Effector CD4-positive, alpha-beta T cell (primary cell): Measurements from ENCODE around the gene FNDC3B.

Source experiments
- DNase-seq: peaks from one replicate; pipeline ENCODE4 v3.0.0-alpha.2; 2020

The FNDC3B gene

DNA sequence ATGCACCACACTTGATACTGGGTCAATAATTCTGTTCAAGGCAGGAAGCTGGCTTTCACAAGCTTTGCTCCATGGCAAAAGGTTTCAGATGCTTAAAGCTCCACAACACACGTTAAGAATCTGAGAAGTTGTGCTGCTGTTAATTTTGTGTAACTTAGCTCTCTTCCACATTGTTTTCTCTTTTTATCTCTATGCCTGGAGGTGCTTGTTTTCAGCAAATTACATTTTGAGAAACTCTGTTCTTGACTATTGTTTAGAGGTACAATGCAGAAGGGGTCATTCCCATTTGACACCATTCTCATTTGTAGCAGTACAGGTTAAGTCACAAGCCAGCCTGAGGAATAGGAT, 156.0 kb downstream of the FNDC3B start:
- no peak for DNase-seq

DNA sequence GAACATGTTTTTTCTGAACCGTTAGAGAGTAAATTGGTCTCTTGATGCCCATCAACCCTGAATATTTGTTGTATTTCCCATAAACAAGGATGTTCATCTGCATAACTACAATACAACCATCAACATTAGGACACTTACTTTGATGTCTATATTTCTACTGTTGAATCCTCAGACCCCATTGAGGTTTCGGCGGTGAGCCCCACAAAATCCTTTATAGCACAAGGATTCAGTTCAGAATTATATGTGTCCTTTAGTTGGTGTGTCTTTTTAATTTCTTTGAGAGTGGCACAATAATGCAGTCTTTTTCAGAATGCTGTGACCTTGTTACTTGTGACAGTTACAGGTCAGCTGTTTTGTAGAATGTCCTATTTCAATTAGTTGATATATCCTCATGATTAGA, 158.0 kb downstream of the FNDC3B start:
- DNase-seq, result no peak

DNA sequence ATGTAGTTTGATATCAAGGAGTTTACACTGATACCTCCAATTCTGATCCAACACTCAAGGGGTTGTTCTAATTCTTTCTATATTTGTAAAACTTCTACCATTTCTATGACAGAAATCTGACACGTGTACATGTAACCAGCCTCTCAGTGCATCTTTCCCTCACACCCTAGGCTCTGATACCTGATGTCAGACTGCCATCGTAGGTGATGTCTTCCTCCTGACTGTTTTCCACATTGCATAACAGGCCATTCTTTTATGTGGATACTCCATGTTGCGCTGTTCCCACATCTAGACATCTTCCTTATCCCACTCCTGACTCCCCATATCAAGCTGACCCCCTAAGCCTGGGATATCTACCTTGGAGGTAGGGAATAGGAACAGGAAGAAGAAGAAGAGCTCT, 159.1 kb downstream of the FNDC3B start:
- DNase-seq, result no peak

DNA sequence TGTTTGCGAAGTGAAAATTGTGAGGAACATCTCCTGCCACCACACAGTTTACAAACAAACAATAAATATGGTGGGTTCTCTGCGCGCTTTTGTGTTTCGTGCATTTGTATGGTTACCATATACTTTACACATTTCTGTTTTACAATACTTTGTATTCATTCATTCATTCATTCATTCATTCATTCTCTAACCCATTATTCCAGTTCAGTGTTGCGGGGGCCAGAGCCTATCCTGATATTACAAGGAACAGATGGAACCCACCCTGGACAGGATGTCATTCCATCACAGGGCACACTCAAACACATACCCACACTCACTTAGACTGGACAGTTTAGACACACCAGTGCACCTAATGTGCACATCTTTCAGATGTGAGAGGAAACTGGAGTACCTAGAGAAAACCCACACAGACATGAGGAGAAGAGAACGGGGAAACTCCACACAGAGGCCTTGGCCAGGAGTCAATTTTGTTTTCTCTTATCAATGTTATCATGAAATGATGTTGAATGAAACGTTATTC, 160.5 kb downstream of the FNDC3B start:
- no peak for DNase-seq

DNA sequence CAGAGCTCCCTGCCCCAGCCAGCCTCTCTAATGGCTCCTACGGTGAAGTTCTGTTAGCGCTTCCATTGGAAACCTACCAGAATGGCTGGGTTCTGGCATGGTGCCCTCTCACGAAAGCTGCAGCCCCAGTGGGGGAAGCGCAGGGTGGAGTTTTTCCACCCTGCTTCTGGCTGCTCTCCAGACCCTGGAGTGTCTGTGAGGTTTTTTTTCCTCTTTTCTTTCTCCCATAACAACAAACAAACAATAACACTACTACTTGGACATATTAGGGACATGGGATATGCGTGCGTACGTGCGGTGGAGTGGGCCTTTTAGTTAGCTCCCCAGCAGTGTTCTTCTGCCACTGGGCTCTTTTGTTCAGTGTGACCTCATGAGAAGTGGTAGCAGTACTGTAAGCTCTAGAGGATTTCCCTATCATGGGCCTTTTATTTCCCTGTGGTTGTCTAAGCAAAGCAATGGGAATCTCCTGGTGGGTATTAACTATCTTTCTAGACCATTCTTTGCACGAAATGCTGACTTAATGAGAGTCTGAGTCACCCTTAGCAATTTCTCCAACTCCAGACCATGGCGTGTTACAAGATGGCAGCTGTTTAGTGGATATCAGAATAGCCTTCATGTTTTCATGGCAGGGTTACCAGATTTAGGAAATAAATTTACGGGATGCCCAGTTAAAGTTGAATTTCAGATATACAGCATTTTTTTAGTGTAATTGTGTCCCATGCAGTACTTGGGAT, 161.9 kb downstream of the FNDC3B start:
- no peak for DNase-seq

DNA sequence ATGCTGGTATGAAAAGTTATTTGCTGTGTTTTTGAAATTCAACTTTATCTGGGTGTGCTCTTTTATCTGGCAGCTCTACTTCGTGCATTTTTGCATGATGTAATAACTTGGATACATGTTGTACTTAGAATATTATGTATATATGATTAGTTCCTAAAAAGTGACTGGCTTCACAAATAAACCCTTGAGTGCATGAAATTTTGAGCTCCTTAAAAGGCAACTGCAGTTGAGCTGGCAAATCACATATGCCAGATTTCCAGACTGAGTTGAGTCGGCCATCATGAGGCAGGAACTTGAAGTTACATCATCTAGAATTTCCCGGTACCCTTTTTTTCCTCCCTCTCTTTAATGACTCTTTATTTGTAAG, 162.5 kb downstream of the FNDC3B start:
- DNase-seq, result no peak

DNA sequence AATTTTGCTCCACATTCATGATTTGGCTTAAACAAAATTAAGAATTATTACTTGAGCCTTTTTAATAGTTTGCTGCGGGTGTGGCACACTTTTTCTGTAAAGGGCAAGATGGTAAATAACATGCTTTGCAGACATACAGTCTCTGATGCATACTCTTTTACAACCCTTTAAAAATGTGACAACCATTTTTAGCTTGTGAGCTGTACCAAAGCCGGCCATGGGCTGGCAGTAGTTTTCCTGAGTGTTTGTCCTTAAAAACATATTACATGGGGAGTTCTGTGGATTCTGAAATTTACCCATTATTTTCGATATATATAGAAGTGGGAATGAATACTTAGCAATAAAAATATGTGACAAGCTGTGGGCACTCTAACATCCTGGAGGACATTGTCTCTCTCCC, 163.4 kb downstream of the FNDC3B start:
- no peak for DNase-seq

DNA sequence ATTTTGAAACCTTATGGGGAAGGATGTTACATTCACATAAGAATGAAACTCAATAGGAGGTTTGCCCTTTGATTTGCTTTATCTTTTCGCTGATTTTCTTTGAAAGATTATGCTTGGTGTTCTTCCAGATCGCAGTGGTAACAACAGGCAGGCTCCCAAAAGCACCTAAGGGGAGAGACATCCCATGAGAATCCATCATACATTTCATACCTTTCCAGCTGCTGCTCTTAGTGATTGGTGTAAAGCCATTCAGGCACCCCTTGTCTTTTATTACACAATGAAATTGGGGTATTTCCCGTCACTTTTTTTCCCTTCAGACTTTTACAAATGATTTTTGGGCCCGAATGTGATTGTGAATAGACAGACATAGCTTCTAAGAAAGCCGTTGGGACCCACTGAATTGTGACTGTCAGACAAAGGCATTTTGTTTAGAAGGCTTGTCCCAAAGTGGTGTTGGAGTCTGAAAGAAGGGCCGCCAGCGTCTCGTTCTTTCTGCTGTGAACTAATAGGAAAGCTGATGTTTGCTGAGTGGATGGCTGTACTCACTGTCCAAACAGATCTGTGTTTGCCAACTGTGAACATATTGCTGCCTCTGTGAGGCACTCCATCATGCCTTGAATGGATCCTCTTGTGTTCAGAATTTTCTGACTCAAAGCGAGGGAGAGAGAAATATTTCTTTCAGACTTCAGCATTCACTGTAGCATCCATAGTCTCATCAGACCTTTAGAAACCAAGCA, 164.3 kb downstream of the FNDC3B start:
- DNase-seq, result no peak

DNA sequence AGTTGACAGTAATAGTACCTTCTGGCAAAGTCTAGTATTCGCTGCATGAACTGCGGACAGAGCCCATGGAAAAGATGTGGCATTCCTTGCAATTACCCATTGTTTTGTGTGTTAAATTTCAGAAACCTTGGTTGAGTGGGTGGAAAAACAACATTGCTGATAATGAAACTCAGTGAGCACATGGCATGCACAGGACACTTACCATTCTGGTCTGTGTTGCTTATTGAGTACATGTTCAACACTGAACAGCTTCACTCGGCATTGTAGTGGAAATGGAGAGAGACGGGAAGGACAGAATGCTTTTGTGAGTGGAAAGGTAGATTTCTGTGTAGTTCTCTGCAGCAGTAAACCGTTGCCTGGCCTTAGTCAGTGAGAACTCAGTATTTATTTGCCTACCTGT, 165.3 kb downstream of the FNDC3B start:
- no peak for DNase-seq

DNA sequence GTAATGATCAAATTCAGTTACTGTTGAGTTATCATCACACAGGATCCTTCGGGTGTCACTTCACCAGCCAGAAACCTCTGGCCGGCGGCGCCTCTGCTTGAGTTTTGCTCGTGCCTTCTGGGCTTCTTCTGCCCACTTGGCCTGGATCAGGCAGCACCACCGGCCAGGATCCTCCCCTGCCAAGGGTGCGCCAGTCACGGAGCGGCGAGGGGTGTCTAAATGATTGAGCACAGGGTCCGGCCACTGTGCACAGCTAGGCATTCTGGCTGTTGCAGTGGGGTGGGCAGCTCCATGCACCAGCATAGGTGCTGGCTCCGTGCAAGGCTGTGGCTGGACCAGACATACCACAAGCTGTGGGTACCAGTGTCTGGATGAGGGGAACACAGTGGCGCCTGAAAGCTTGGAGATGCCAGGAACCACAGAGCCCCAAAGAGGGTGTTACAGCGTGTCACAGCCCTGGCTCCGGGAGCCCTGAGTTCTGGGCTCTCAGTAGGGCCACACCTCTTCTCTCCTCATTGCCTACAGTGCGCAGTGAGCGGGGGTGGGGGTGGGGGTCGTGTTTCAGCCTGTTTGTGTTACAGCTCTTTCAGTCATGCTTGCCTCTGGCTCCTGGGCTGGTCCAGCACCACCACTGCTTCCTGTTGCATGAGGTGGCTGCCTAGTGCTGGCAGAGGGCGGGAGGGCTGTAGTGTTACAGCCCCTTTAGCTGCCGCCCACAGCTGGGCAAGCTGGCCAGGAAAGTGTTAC, 169.4 kb downstream of the FNDC3B start:
- no peak for DNase-seq

DNA sequence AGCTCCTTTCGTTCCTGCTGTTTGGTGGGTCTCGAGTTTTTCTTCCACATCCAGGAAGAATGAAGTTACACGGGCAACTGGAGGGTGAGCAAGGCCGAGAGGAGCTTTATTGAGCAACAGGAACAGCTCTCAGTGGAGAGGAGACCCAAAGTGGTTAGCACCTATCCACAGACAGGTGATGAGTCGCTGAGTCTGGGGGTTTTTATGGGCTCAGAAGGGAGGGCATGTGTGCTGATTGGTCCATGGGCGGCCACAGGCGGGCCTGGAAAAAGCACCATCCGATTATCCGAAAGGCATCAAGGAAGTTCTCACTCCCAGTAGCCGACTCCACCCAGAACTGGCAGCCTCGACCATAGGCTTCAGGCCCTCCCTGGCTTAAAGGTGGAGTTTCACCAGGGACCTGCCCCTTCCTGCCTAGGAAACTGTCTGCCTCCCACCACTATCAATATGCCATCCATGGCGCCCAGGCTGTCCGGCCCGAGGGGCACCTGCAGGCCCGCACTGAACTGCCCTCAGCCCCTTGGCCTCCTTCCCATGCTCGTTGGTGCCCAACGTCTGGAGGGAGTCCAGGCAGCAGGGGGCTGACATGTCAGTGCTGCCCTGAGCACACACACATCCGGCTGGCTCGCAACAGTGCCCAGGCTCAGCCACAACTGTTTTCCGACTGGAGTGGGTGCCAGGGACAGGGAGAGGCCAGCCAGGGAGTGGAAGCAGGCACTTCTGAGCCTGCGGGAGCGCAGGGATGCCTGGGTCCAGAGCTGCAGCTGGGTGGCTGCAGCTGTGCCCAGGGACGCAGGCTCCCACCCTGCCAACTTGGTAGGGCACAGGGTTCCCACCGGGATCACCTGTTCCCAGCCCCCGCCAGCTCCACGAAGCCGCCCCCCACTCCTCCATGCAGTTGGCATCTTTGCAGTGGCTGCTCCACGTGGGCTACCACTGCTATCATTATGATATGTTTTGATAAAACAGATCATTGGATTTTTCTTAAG, 170.2 kb downstream of the FNDC3B start:
- DNase-seq, result no peak

DNA sequence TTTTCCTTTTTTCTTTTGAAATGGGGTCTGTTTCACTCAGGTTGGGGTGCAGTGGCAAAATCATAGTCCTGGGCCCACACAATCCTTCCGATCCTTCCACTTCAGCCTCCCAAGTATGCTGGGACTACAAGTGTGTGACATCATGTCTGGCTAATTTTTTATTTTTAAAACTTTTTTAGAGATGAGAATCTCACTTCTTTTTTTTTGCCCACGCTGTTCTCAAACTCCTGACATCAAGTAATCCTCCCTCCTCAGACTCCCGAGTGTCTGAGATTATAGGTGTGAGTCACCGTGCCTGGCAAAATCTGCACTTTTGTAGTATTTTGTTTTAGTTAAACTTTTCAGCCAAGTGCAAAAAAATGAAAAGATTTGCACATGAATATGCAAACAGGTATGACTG, 171.0 kb downstream of the FNDC3B start:
- DNase-seq, result no peak

DNA sequence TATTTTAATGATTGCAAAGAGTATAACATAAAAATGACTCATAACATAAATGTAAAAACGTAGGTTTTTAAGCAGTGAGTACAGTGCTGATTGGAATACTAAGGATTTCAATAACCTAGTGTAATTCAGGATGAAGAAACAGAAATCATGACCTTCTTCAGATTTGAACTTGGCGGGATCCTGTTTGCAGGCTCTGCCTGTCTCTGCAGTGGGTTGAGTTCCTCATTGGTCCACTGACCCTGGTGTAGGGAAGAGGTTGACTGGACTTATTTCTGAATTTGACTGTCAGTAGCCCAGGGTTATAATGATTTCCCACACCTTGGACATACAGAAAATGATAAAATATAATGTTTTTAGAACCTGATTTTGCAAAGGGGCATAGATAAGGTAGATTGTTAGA, 171.7 kb downstream of the FNDC3B start:
- DNase-seq, result no peak

DNA sequence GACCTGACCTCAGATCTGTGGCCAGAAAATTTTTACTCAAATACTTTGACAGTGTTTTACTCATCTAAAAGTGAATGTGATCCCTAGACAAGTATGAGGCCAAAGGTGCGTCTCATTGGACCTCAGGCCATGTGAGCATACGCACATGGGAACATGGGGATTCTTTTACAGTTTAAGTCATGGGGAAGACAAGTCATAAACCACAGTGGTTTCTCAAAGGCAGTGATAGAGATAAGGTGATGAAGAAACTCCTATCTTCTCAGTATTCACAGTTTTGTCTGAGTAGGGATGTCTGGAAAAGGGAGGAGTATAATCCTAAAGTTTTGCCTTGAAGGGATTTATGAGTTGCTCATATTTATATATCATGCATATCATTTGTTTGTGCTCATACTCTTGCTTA, 173.8 kb downstream of the FNDC3B start:
- DNase-seq, result no peak

DNA sequence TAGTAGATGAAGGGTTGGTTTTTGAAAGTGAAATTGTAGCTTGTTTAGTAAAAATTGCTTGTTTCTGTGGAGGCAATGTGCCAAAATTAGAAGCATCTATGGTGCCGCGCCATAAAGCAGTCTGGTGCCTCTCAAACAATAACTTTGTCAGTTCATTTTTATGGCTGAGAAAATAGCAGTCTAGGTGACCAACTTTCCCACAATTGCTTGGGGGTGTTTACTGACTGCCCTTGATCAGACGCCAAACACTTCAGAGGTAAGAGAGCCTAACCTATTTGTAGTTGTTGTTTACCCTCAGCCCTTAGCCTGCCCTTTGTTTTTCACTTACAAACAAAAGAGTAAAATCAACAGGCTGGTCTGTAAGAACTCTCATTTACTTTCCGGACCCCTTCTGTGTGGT, 174.5 kb downstream of the FNDC3B start:
- no peak for DNase-seq

DNA sequence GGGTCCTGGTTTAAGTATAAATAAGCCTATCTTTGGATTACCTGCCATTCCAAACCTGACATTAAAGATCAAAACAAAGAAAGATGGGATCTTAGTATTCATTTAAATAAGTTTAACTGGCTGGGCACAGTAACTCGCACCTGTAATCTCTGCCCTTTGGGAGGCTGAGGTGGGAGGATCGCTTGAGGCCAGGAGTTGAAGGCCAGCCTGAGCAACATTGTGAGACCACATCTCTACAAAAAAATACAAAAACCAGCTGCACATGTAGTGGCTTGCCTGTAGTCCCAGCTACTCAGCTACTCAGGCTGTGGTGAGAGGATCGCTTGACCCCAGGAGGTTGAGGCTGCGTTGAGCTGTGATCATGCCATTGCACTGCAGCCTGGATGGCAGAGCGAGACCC, 176.9 kb downstream of the FNDC3B start:
- DNase-seq, result no peak

DNA sequence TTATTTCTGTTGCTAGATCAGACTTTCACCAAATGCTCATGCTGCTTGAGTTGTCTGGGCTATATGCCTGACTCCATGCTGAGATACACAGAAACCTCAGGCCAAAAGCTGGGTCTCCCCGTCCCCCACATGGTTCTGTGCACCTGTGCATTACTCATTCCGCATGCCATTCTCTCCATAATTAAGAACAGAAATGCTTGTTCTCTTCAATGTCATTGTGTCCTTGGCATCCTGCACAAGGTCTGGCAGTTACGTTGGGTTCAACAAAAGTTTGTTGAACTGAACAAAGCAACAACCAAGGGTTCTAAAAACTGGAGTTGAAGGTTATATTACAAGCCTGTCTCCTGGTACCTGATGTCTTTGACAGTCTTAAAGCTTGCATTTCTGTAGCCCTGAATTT, 177.5 kb downstream of the FNDC3B start:
- DNase-seq, result no peak

DNA sequence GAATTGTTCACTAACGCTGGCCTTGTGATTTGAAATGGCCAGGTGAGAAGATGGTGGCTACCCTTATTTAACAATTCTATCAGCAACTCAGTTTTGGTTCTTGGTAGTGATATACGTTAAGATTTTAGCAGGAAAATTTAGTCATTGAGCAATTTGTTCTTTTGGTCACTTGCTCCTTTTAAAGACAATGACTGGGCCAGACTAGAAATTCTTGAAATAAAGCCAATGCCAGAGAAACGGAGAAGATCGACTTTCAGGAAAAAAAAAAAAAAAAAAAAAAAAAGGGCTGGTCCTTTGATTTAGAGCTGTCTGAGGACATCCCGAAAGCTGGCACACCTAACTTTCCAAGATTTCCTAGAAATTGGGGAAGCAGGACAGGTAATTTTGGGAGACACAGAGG, 178.5 kb downstream of the FNDC3B start:
- DNase-seq, result no peak

DNA sequence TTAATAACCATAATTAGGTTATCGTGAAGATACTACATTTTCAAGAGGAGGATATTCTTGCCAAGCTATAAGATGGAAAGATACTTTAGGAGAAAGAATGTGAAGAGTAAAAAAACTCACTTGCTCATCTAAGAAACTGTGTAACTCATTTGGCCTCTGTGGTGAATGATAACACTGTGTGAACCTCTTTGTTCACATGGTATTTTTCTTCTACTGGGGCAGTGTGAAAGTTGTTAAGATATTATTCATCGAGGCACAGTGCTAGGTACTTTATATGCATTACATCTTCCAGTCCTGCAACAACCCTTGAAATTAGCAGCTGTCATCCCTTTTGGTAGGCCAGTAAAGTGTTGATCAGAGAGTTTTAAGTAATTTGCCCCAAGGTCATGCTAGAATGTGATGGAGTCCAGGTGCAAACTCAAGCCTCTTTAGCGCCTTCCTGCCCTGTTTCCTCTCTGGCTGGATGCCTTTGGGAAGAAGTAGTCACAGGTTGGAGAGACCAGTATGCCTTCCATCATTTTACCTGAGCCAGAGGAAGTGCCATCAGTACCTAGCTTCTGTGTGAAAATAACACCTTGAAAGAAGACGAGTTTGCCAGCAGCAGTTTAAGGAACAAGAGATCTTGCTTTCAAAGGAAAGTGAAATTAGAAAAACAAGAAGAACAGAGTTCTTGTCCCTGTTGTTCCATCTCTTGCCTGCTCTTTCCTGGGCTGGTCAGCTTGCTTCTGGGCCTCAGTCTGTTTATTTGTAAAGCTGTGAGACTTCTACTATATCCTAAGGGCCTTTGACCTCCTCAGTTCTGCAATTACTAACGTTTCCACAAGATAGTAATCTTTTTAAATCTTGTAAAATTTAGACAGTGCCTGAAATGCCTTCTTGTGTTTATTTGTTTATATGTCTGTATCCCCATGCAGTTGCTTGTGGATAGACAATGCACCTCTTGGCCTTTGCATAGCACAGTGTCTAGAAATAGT, 179.3 kb downstream of the FNDC3B start:
- DNase-seq, result no peak

DNA sequence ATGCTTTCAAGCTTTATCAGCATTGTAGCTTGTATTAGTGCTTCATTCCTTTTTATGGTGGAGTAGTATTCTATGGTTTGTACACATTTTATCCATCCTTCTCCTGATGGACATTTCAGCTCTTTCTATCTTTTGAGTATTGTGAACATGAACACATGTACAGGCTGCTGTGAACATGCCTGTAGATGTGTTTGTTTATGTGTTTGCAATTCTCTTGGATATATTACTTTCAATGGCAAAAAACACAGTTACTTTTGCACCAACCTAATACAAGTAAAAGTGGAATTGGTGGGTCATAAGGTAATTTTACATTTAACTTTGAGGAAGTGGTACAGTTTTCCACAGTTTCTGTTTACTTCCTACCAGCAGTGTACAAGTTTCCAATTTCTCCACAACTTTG, 180.4 kb downstream of the FNDC3B start:
- DNase-seq, result no peak

DNA sequence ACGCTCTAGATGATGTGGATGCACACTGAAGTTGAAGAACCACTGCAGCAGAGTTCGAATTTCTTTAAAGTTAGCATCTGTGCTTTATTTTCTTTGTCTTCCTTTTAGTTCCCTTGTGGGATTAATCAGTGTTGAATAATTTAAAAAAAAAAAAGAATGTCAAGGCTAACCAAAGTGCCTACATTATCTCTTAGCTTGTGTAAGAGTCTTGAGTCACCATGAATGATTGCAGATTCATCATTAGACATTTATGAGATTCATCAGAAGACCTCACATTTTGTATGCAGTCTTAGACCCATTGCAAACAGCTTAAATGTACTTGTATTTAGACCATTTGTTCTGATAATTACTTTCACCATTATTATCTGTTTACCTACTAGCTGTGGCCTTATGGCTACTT, 182.2 kb downstream of the FNDC3B start:
- DNase-seq, result no peak
